ENCODE measurements around the gene CXCR2.

DNA sequence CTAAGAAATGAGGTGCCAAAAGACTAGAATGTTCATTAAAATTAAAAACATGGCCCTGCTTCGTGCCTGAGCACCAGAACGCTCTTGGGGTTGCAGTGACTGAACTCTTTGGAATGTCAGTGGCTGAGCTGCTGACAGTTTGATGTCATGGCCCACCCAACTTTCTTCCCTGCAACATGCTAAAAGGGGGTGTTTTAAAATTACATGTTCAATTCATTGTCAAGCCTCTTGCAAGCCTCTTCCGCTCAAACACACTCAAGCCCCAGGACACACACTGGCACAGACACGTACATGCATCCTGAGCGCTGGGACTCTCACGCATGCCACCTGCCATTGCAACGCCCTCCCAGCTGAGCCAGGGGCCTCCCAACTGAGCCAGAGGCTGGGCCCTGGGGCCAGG is 44.1 kb upstream of the CXCR2 start:
- TF ChIP-seq POLR2A (IDR thresholded peaks at IDR 0.05; ENCODE audit: low read length) = no peak
- no peak for TF ChIP-seq GATA1 (IDR thresholded peaks at IDR 0.05; ENCODE audit: low read depth, low read length)
